B cell (primary cell): ENCODE data around the gene STIM1. TPM values are rescaled to one million over a fixed set of nuclear protein-coding genes. Genes with fewer than 3 reads are reported as not detected.

Source experiments
- ATAC-seq: fragments of 200-7000 bp; cut with Tn5 transposase; one replicate; pipeline ENCODE4 v1.10.0; 2021; ENCODE audit warnings: low read depth, mild to moderate bottlenecking, moderate number of reproducible peaks, moderate library complexity
- CTCF ChIA-PET: fragments of 350-600 bp; sonication (Branson Sonifier 250); formaldehyde crosslinking; loops from one replicate; lab custom pipeline; 2021; ENCODE audit warnings: antibody characterized with exemption, inconsistent platforms; lab: Charles Lee
- POLR2A ChIA-PET: fragments of 350-600 bp; sonication (Branson Sonifier 250); formaldehyde crosslinking; loops from one replicate; lab custom pipeline; 2021; ENCODE audit warnings: antibody characterized with exemption; lab: Charles Lee
- DNase-seq: peaks from one replicate; pipeline ENCODE4 v3.0.0; 2013
- H2AFZ ChIP-seq: 2 replicates; pipeline ENCODE4 v1.6.1; 2012; ENCODE audit warnings: mild to moderate bottlenecking, low read depth, low read length; ENCODE audit not compliant: insufficient read depth, poor library complexity, severe bottlenecking
- H3K27ac ChIP-seq, 2 donors: 1 replicate in 1 of 2; 2 replicates in 1 of 2; pipeline ENCODE4 v1.5.1; 2012 to 2013; ENCODE audit warnings: low read length in 2 of 2, mild to moderate bottlenecking in 2 of 2, moderate library complexity in 1 of 2
- H3K27me3 ChIP-seq, 4 experiments: fragments of 200-600 bp in 1 of 4; sonication (generic) in 1 of 4; replicated peaks in 1 of 4; 1 replicate in 2 of 4; 2 replicates in 2 of 4; pipeline versions ENCODE4 v1.6.1 to v1.7.0; 2013 to 2016; ENCODE audit warnings: low read length in 3 of 4, mild to moderate bottlenecking in 2 of 4, mixed read lengths in 1 of 4, moderate library complexity in 1 of 4; ENCODE audit not compliant: insufficient read depth in 4 of 4, control insufficient read depth in 3 of 4; ENCODE audit errors: control extremely low read depth in 1 of 4
- H3K36me3 ChIP-seq, 2 experiments: replicated peaks in 1 of 2; 1 replicate in 1 of 2; 2 replicates in 1 of 2; pipeline versions ENCODE4 v1.6.1 to v1.7.1; 2013; ENCODE audit warnings: low read length in 1 of 2; ENCODE audit not compliant: insufficient read depth in 2 of 2, control insufficient read depth in 1 of 2; ENCODE audit errors: control extremely low read depth in 1 of 2, extremely low read depth in 1 of 2
- H3K4me1 ChIP-seq, 2 donors: fragments of 200-600 bp in 1 of 2; sonication (generic) in 1 of 2; 1 replicate in 1 of 2; 2 replicates in 1 of 2; pipeline versions ENCODE4 v1.5.1 to v1.6.1; 2013 to 2017; ENCODE audit warnings: low read length in 2 of 2; ENCODE audit not compliant: control insufficient read depth in 2 of 2, insufficient read depth in 2 of 2
- H3K4me2 ChIP-seq: replicated peaks from 2 replicates; pipeline ENCODE3; 2012; ENCODE audit warnings: mild to moderate bottlenecking, low read depth, low read length; ENCODE audit not compliant: poor library complexity, severe bottlenecking
- H3K4me3 ChIP-seq, 5 experiments: fragments of 200-600 bp in 1 of 5; sonication (generic) in 1 of 5; 1 replicate in 3 of 5; 2 replicates in 2 of 5; pipeline versions ENCODE4 v1.5.1 to v1.7.0; 2011 to 2016; ENCODE audit warnings: low read length in 4 of 5, mild to moderate bottlenecking in 4 of 5, low read depth in 2 of 5, control low read depth in 1 of 5, moderate library complexity in 1 of 5; ENCODE audit not compliant: insufficient read depth in 1 of 5; ENCODE audit errors: control extremely low read depth in 1 of 5, extremely low read depth in 1 of 5
- H3K79me2 ChIP-seq: fragments of 200-600 bp; sonication (generic); one replicate; pipeline ENCODE4 v1.6.0; 2016; ENCODE audit warnings: low read length; ENCODE audit not compliant: control insufficient read depth, insufficient read depth
- H3K9ac ChIP-seq: fragments of 200-600 bp; sonication (generic); 2 replicates; pipeline ENCODE4 v1.6.1; 2017; ENCODE audit warnings: mild to moderate bottlenecking, low read length, moderate library complexity
- H3K9me3 ChIP-seq, 3 donors: one replicate each; pipeline versions ENCODE4 v1.6.1 to v1.7.1; 2013; ENCODE audit warnings: low read length in 2 of 3; ENCODE audit not compliant: control insufficient read depth in 2 of 3, insufficient read depth in 1 of 3; ENCODE audit errors: control extremely low read depth in 1 of 3
- H4K20me1 ChIP-seq: 2 replicates; pipeline ENCODE4 v1.6.0; 2012; ENCODE audit warnings: mild to moderate bottlenecking, low read length; ENCODE audit not compliant: insufficient read depth, control insufficient read depth, poor library complexity, severe bottlenecking
- H3K27ac Mint-ChIP-seq: one replicate; pipeline ENCODE4 v1.8.0; 2021; ENCODE audit warnings: mixed read lengths
- H3K27me3 Mint-ChIP-seq: one replicate; pipeline ENCODE4 v1.8.0; 2021; ENCODE audit warnings: mixed read lengths
- H3K4me1 Mint-ChIP-seq: one replicate; pipeline ENCODE4 v1.8.0; 2021; ENCODE audit warnings: mixed read lengths
- H3K4me3 Mint-ChIP-seq: one replicate; pipeline ENCODE4 v1.8.0; 2021; ENCODE audit warnings: mixed read lengths
- H3K9me3 Mint-ChIP-seq: one replicate; pipeline ENCODE4 v1.8.0; 2022; ENCODE audit warnings: mixed read lengths; ENCODE audit not compliant: insufficient read depth
- CTCF ChIP-seq: fragments of 200-600 bp; IDR thresholded peaks from one replicate; pipeline ENCODE4 v1.8.0; 2022; ENCODE audit warnings: antibody characterized with exemption, mild to moderate bottlenecking
- EZH2 ChIP-seq: IDR thresholded peaks from 2 replicates; pipeline ENCODE4 v1.6.1; 2012; ENCODE audit warnings: borderline replicate concordance, low read depth, mild to moderate bottlenecking, moderate library complexity, low read length; ENCODE audit not compliant: insufficient read depth, poor library complexity, severe bottlenecking
- WGBS: methylation state at CpG from one replicate; pipeline ENCODE4 v1.1.5; 2013; ENCODE audit warnings: missing lambda C conversion rate; ENCODE audit not compliant: insufficient coverage; 5-methylcytosine and 5-hydroxymethylcytosine counted together
- intact Hi-C: fragments of 100-400 bp; cut with micrococcal nuclease; formaldehyde crosslinking; loops from one replicate; pipeline ENCODE4 v1.10.0; 2022
- polyA plus RNA-seq: library from polyadenylated mRNA; depleted of rRNA; stranded (reverse); fragments of >200 nt; gene quantifications from 2 replicates; pipeline ENCODE4 v1.2.3, GENCODE V29; 2012
- total RNA-seq, 2 donors: library from RNA; stranded (reverse); fragments of 120-200 nt in 1 of 2; gene quantifications; 1 replicate in 1 of 2; 2 replicates in 1 of 2; pipeline versions ENCODE4 v1.2.3 to v1.2.4, GENCODE V29; 2013 to 2022

The STIM1 gene
- total and polyA plus RNA-seq, 2 donors (not counting 1 experiment from before 2014, with no cell fraction given): 59.4 to 76.7 TPM

DNA sequence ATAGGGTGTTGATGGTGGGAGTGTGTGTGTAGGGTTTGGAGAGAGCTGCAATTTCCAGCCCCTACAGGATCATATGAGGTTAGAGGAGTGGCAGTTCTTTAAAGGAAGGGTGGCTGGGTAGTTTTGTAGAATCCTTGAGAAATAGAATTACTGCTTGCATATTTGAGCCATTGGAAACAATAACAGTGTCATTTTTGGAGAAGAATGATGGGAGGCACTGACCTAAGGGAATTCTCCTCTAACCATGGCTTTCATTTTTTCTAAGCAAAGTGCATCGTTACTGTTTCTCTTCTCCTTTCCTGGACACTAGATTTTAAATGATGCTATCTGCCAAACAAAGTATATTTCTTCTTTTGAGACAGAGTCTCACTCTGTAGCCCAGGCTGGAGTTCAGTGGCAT, 172.3 kb downstream of the STIM1 start:
- peaks cover 0 to 8% (median 6%) of the 10 kb centered on the region in 3 donors for H3K9me3 ChIP-seq
- no peak overlapping the region for H3K4me3 Mint-ChIP-seq
- no peak overlapping the region for H3K4me3 ChIP-seq
- no peak overlapping the region for H3K9ac ChIP-seq
- H3K4me1 ChIP-seq: no peaks in the 10 kb centered on the region
- no peaks in the 10 kb centered on the region for H3K27me3 Mint-ChIP-seq
- WGBS: 89% methylated on average over 1 of the region's 1 CpG
- no peak for ATAC-seq
- ChIA-PET CTCF (interaction anchor here (1.2 kb wide), 1 partner anchor 177 kb away, joined by 4 read pairs; no protein-coding TSS in a partner anchor), POLR2A (no interaction called here)
- TF ChIP-seq EZH2 (no peak), CTCF (no peak)
- H3K27ac ChIP-seq: no peak overlapping the region
- peaks cover 9% of the 10 kb centered on the region for H4K20me1 ChIP-seq
- H3K27me3 ChIP-seq: no peaks in the 10 kb centered on the region
- H3K4me1 Mint-ChIP-seq: no peaks in the 10 kb centered on the region
- peaks cover 48% of the 10 kb centered on the region for H3K79me2 ChIP-seq
- intact Hi-C loops: no loop called here
- no peak overlapping the region for H2AFZ ChIP-seq
- H3K27ac Mint-ChIP-seq: no peak overlapping the region
- H3K36me3 ChIP-seq: peaks cover 19 to 38% of the 10 kb centered on the region in 2 experiments
- H3K4me2 ChIP-seq: no peak overlapping the region
- H3K9me3 Mint-ChIP-seq: peaks cover 5% of the 10 kb centered on the region
- DNase-seq: no peak

DNA sequence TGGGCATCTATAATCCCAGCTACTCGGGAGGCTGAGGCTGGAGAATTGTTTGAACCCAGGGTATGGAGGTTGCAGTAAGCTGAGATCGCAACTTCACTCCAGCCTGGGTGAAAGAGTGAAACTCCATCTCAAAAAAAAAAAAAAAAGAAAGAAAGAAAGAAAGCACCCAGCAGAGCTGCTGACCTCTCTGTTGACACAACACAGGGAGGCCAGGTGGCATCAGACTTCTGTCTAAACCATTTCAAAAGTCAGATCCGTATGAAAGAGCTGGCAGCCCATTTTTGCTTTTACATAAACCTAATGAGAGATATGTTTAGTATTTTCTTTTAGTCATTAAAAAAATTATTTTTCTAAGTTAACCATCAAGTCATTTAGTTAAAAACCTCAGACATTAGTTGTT, 174.7 kb downstream of the STIM1 start:
- H4K20me1 ChIP-seq: peaks cover 5% of the 10 kb centered on the region
- CTCF ChIA-PET: interaction anchor here (0.7 kb wide), 1 partner anchor 73 kb away, joined by 4 read pairs; no protein-coding TSS in a partner anchor
- WGBS: no CpG with 5 or more reads among the region's 3 CpGs
- H3K9me3 Mint-ChIP-seq: peaks cover 2% of the 10 kb centered on the region
- ATAC-seq (no peak), DNase-seq (no peak)
- H3K4me1 ChIP-seq: no peaks in the 10 kb centered on the region
- H3K27me3 ChIP-seq: no peaks in the 10 kb centered on the region
- H3K9ac ChIP-seq: no peak overlapping the region
- H3K9me3 ChIP-seq: peaks cover 0 to 11% (median 3%) of the 10 kb centered on the region in 3 donors
- H3K27ac ChIP-seq: no peak overlapping the region
- H2AFZ ChIP-seq: no peak overlapping the region
- POLR2A ChIA-PET: no interaction called here
- no peak overlapping the region for H3K27ac Mint-ChIP-seq
- H3K4me2 ChIP-seq: no peak overlapping the region
- TF ChIP-seq EZH2 (no peak), CTCF (no peak)
- H3K4me3 Mint-ChIP-seq: no peak overlapping the region
- peaks cover 3% of the 10 kb centered on the region for H3K4me1 Mint-ChIP-seq
- H3K79me2 ChIP-seq: peaks cover 46% of the 10 kb centered on the region
- peaks cover 6 to 22% of the 10 kb centered on the region in 2 experiments for H3K36me3 ChIP-seq
- H3K27me3 Mint-ChIP-seq: no peaks in the 10 kb centered on the region
- H3K4me3 ChIP-seq: no peak overlapping the region
- intact Hi-C loops: no loop called here
